ACHN (cell line): Measurements from ENCODE around the gene PLEKHM3.

Experiments
- DNase-seq: peaks from one replicate; pipeline ENCODE4 v3.0.0-alpha.2; 2015
- in situ Hi-C: cut with HindIII; loops from 2 replicates; pipeline ENCODE4 v1.10.0; 2017; ENCODE audit warnings: low sequenced_read_pairs, low pct_ligation_motif_present, low pct_unique_long_range_greater_than_20kb

Gene PLEKHM3

DNA sequence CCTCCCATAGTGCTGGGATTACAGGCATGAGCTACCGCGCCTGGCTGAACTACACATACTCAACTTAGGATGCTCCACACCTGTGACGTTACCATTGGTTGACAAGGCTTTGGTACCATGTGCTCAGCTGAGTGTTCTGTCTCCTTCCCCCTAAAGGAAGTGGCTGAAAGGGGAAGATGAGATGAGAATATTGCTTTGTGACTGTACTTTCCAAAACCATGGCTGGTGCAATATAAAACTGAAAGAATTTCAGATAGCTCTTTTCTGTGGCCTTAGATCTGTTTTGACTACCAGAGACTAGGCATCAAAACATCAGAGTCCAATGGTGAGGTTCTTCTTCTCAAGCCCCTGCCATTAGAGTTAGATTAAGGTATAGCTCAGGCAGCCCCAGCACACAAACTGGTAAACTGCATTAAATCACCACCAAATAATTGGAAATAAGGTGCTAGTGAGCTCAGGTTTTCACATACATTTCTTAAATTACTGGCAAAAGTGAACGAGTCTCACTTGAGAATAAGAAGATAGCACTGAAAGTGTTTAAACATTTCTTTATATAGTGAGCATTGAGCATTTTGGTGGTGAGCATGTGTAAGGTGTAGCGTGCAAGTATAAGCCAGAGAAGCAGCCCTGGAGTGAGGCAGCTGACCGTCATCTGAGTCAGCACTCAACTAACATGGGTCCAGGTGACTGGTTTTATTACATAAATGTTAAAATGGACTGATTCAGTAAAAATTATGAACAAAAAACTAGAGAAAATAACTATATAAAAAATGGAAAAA, 142.1 kb downstream of the PLEKHM3 start:
- in situ Hi-C loops: no loop called here
- no peak for DNase-seq

GRCh38 chr2:207881902-207882301, 143.4 kb downstream of the PLEKHM3 start:
- in situ Hi-C loops: no loop called here
- no peak for DNase-seq

GRCh38 chr2:207879536-207879935, 145.8 kb downstream of the PLEKHM3 start:
- in situ Hi-C loops: no loop called here
- no peak for DNase-seq

- in situ Hi-C loops: no loop called here
- no peak for DNase-seq
These were observed 148.3 kb downstream of the PLEKHM3 start for GRCh38 chr2:207876842-207877535.

GRCh38 chr2:207875473-207876212, 149.7 kb downstream of the PLEKHM3 start:
- no peak for DNase-seq
- in situ Hi-C loops: no loop called here

GRCh38 chr2:207873794-207874193, 151.5 kb downstream of the PLEKHM3 start:
- no peak for DNase-seq
- in situ Hi-C loops: no loop called here

- DNase-seq: no peak
- in situ Hi-C loops: no loop called here
These were observed 153.4 kb downstream of the PLEKHM3 start for GRCh38 chr2:207871911-207872310.

DNA sequence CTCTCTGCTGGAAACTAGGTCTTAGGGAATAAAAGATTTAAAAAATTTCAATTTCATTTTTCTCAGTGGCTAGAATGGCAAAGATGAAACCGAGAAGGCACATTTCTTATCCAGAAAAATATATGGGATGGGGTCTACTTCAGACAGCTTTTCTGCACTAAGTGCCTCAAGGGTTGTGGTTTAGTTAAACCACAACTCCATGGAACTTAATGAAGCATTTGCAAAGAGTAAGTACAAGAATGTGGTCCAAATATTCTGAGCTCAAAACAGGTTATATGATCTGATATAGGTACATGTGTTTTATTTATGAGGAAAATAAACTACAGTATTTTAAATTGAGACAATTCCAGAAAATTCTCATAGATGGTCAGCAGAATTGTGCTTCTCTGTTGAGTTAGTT, 153.8 kb downstream of the PLEKHM3 start:
- in situ Hi-C loops: no loop called here
- peak; percentile 38 for DNase-seq

- in situ Hi-C loops: no loop called here
- no peak for DNase-seq
These were observed 154.5 kb downstream of the PLEKHM3 start for GRCh38 chr2:207870814-207871213.

- peak; percentile 87 for DNase-seq
- in situ Hi-C loops: no loop called here
These were observed 155.2 kb downstream of the PLEKHM3 start for GRCh38 chr2:207869784-207870778.

DNA sequence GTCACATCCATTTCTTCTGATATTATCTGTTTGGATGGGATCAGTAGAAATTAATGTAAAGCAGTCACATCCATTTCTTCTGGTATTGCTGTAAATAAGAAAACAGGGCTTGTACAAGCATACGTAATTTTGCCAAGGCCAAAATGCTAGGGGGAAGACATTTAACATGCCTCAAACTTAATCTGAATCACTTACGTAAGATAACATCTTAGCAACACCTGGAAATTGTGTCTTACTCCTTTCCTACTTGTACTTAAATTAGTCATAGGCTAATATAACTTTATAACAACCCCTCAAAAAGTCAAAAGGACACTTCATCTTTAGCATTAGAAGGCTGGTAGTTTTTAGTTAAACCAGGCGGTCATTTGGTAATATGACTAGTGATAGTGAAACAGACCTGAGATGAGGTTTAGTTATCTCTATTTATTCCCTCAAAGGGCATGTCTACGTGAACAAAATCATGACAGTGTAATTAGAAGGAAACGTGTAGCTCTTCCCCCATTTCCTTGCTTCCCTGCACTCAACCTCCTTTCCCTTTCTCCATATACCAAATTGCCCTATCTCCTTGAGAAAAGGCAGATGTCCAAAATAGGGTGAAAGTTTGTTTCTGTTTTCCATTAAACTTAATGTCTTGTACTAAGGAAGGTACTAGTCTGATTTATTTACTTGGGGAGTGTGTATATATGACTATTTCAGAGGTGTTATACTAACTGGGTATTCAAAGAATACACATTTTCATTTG, 156.3 kb downstream of the PLEKHM3 start:
- in situ Hi-C loops: no loop called here
- DNase-seq: no peak

- no peak for DNase-seq
- in situ Hi-C loops: no loop called here
These were observed 157.4 kb downstream of the PLEKHM3 start for GRCh38 chr2:207867905-207868304.

GRCh38 chr2:207867056-207867455, 158.3 kb downstream of the PLEKHM3 start:
- no peak for DNase-seq
- in situ Hi-C loops: no loop called here

DNA sequence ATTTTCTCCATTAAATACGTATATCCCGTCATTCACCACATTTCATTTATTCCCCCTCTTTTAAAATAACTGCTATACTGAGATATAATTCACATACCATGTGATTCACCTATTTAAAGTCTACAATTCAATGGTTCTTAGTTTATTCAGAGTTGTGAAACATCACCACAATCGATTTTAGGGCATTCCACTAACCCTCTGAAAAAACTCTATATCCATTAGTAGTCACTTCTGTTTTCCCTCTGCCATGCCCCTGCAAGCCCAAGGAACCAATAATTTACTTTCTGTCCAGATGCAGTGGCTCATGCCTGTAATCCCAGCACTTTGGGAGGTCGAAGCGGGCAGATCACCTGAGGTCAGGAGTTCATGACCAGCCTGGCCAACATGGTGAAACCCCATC, 160.1 kb downstream of the PLEKHM3 start:
- no peak for DNase-seq
- in situ Hi-C loops: no loop called here

GRCh38 chr2:207863345-207863744, 162.0 kb downstream of the PLEKHM3 start:
- in situ Hi-C loops: no loop called here
- no peak for DNase-seq

DNA sequence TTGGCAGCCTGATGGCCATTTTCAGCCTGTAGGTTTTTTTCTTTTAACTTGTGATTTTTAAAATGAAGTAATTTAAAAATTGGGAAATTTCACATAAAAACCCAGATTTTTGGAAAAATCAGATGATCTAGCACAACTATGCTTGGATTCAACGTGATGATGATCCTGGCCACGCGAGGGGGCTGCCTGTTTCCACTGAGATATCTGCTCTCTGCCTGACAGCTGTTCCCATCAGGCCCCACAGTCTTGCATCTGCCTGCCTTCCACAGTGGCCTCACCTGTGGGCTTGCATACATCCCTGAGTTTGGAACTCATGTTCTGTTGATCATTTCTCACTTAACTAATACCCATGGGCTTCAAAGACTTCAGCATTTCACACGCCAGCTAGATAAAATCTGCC, 163.5 kb downstream of the PLEKHM3 start:
- in situ Hi-C loops: no loop called here
- no peak for DNase-seq

DNA sequence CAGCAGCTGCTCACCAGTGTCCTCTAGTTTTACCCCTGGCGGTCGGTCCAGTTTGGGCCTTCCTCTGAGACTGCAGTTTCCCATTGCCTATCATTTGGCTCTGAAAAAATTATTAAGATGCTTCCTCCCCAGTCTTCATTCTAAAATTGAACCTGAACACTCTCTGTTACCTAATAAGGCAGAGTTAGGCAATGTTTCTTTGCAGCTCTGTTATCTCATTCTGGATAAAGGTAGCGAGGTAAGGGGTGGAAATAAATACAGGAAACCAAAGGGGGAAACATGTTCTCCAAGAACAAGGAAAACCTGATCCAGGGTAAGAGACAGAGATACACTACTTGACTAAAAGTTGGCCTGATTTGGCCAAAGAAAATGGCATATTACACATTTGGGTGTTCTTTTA, 164.6 kb downstream of the PLEKHM3 start:
- in situ Hi-C loops: no loop called here
- no peak for DNase-seq

- DNase-seq: no peak
- in situ Hi-C loops: no loop called here
These were observed 169.7 kb downstream of the PLEKHM3 start for GRCh38 chr2:207855591-207855990.
